ENCODE results near the gene LDHA. TPM values are rescaled to one million over a fixed set of nuclear protein-coding genes. Genes with fewer than 3 reads are reported as not detected.

LDHA gene
- total RNA-seq: 1,000 to 10,000 TPM; 2,310 to 2,803 TPM

- H3K27ac Mint-ChIP-seq: peak within 1 kb of the TSS; percentile 99
- POLR2A ChIA-PET: interaction anchor here (0.6 to 5.2 kb wide), 12 partner anchors 10 to 1317 kb away, joined by 3 to 103 read pairs (median 4); partner anchors contain the start of genes GTF2H1, HPS5, RPS13 and SPTY2D1
- CTCF ChIA-PET: interaction anchor here (0.6 to 3.5 kb wide), 6 partner anchors 11 to 371 kb away, joined by 3 to 32 read pairs (median 4); partner anchors contain the start of genes GTF2H1 and HPS5
- no peaks in the 10 kb centered on the region for H3K9me3 Mint-ChIP-seq (ENCODE audit: low read depth)
- peaks cover 49% of the 10 kb centered on the region for H3K36me3 Mint-ChIP-seq (ENCODE audit: low read depth)
- ATAC-seq (peak; percentile 81), DNase-seq (peak; percentile 100)
- H3K27me3 Mint-ChIP-seq: no peaks in the 10 kb centered on the region
- intact Hi-C loops (cut with DNase I, micrococcal nuclease): loop anchor here (1.0 to 10.0 kb wide), 9 partner anchors 10 to 1656 kb away; partner anchors contain the start of genes C11orf58 (in 1 of the 2), E2F8 (in 1 of the 2), GTF2H1 (in 1 of the 2) and HPS5 (in 1 of the 2)
- peak within 1 kb of the TSS; percentile 97 for H3K4me3 Mint-ChIP-seq
- H3K4me1 Mint-ChIP-seq: peaks cover 56% of the 10 kb centered on the region
Observed at GRCh38 chr11:18394275-18394927, at the start of gene LDHA. TSS of gene LDHA (plus strand) at chr11:18394563. CDS start at chr11:18396843, 2,280 bp downstream.

GRCh38 chr11:18347471-18348125 is 46.8 kb upstream of the LDHA start:
- Mint-ChIP-seq H3K4me3 (no peak overlapping the region), H3K9me3 (ENCODE audit: low read depth) (no peaks in the 10 kb centered on the region), H3K27ac (peak overlapping the region; percentile 74), H3K36me3 (ENCODE audit: low read depth) (peaks cover 49% of the 10 kb centered on the region), H3K4me1 (peaks cover 18% of the 10 kb centered on the region), H3K27me3 (no peaks in the 10 kb centered on the region)
- ChIA-PET POLR2A (no interaction called here), CTCF (interaction anchor here (0.6 to 1.7 kb wide), 4 partner anchors 11 to 361 kb away, joined by 3 to 4 read pairs (median 3); no protein-coding TSS in a partner anchor)
- peak; percentile 81 for ATAC-seq
- no peak for DNase-seq
- intact Hi-C loops (cut with DNase I, micrococcal nuclease): no loop called here

DNA sequence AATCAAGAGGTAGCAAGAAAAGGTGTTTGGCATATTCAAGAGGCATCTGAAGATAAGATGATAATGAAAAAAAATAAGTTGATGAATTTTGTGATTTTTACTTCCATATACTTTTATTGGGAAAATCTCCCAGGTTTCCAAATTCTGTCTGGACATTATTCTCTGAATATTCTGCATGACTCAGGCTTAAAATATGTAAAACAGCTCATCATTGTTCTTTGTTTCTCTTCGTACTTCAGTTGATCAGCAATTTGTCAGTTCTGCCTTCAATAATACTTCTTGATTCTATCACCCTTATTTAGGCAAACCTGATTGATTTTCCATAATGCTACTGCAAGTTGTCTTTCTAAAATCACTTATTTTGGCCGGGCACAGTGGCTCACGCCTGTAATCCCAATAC is 41.8 kb upstream of the LDHA start:
- no peak overlapping the region for H3K27ac Mint-ChIP-seq
- intact Hi-C loops (cut with DNase I, micrococcal nuclease): no loop called here
- DNase-seq: no peak
- ChIA-PET CTCF (interaction anchor here (1.3 kb wide), 1 partner anchor 109 kb away, joined by 3 read pairs; no protein-coding TSS in a partner anchor), POLR2A (interaction anchor here (1.0 kb wide), 1 partner anchor 31 kb away, joined by 3 read pairs; no protein-coding TSS in a partner anchor)
- H3K27me3 Mint-ChIP-seq: no peaks in the 10 kb centered on the region
- ATAC-seq: no peak
- H3K4me3 Mint-ChIP-seq: no peak overlapping the region
- H3K4me1 Mint-ChIP-seq: peaks cover 12% of the 10 kb centered on the region
- H3K9me3 Mint-ChIP-seq (ENCODE audit: low read depth): no peaks in the 10 kb centered on the region
- peaks cover 49% of the 10 kb centered on the region for H3K36me3 Mint-ChIP-seq (ENCODE audit: low read depth)

- intact Hi-C loops (cut with DNase I, micrococcal nuclease): no loop called here
- H3K36me3 Mint-ChIP-seq (ENCODE audit: low read depth): peaks cover 40% of the 10 kb centered on the region
- peak overlapping the region; percentile 14 for H3K27ac Mint-ChIP-seq
- H3K27me3 Mint-ChIP-seq: no peaks in the 10 kb centered on the region
- no peaks in the 10 kb centered on the region for H3K4me1 Mint-ChIP-seq
- ATAC-seq: no peak
- H3K4me3 Mint-ChIP-seq: no peak overlapping the region
- POLR2A ChIA-PET: no interaction called here
- DNase-seq: no peak
- H3K9me3 Mint-ChIP-seq (ENCODE audit: low read depth): no peaks in the 10 kb centered on the region
- CTCF ChIA-PET: interaction anchor here (0.7 to 1.2 kb wide), 3 partner anchors 10 to 11 kb away, joined by 3 read pairs; no protein-coding TSS in a partner anchor
Observed at GRCh38 chr11:18358646-18359045, 35.7 kb upstream of the LDHA start.

DNA sequence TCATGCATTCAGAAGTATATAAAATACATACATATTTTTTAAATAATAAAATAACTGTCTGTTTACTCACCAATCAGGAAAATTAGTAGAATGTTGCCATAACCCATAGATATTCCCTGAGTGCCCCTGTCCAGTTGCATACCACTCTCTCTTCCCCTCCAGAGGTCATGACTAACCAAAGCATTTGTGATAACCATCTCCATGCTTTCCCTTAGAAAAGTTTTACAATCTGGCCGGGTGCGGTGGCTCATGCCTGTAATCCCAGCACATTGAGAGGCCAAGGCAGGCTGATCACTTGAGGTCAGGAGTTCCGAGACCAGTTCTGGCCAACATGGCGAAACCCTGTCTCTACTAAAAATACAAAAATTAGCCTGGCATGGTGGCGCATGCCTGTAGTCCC is 33.2 kb upstream of the LDHA start:
- Mint-ChIP-seq H3K27me3 (no peaks in the 10 kb centered on the region), H3K36me3 (ENCODE audit: low read depth) (peaks cover 43% of the 10 kb centered on the region), H3K9me3 (ENCODE audit: low read depth) (no peaks in the 10 kb centered on the region), H3K4me3 (no peak overlapping the region), H3K27ac (no peak overlapping the region), H3K4me1 (no peaks in the 10 kb centered on the region)
- intact Hi-C loops (cut with DNase I, micrococcal nuclease): no loop called here
- DNase-seq: no peak
- no peak for ATAC-seq
- ChIA-PET POLR2A (no interaction called here), CTCF (no interaction called here)

- ChIA-PET POLR2A (no interaction called here), CTCF (interaction anchor here (0.6 to 1.0 kb wide), 3 partner anchors 11 to 357 kb away, joined by 3 read pairs; no protein-coding TSS in a partner anchor)
- DNase-seq (no peak), ATAC-seq (no peak)
- Mint-ChIP-seq H3K27me3 (no peaks in the 10 kb centered on the region), H3K27ac (no peak overlapping the region), H3K4me1 (peaks cover 5% of the 10 kb centered on the region), H3K36me3 (ENCODE audit: low read depth) (peaks cover 38% of the 10 kb centered on the region), H3K4me3 (no peak overlapping the region), H3K9me3 (ENCODE audit: low read depth) (no peaks in the 10 kb centered on the region)
- intact Hi-C loops (cut with DNase I, micrococcal nuclease): no loop called here
Observed at GRCh38 chr11:18364495-18365073, 29.8 kb upstream of the LDHA start.

GRCh38 chr11:18365741-18366140 is 28.6 kb upstream of the LDHA start:
- Mint-ChIP-seq H3K9me3 (ENCODE audit: low read depth) (no peaks in the 10 kb centered on the region), H3K4me1 (peaks cover 5% of the 10 kb centered on the region), H3K36me3 (ENCODE audit: low read depth) (peaks cover 36% of the 10 kb centered on the region), H3K4me3 (no peak overlapping the region), H3K27ac (no peak overlapping the region), H3K27me3 (no peaks in the 10 kb centered on the region)
- ChIA-PET CTCF (interaction anchor here (0.7 kb wide), 1 partner anchor 34 kb away, joined by 3 read pairs; no protein-coding TSS in a partner anchor), POLR2A (no interaction called here)
- ATAC-seq (no peak), DNase-seq (no peak)
- intact Hi-C loops (cut with DNase I, micrococcal nuclease): no loop called here

DNA sequence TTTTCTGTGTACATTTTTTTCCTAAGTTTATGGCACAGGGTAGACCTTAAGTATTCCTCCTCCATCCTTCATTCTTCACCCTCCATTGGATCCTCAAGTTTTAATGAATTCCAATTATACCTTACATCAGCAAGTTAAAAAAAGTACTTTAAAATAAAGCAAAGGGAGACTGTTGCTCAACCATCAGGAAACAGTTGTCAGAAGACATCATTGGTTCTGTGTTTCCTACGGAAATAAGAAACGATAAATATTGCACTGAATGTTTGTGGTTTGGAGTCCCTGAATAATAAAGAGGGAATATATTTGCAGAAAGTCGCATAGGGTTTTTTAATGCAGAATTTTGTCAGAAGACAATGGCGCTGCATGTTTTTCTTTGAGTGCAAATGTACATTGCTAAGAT is 28.1 kb upstream of the LDHA start:
- POLR2A ChIA-PET: no interaction called here
- no peaks in the 10 kb centered on the region for H3K27me3 Mint-ChIP-seq
- peaks cover 38% of the 10 kb centered on the region for H3K36me3 Mint-ChIP-seq (ENCODE audit: low read depth)
- H3K27ac Mint-ChIP-seq: peak overlapping the region; percentile 11
- CTCF ChIA-PET: no interaction called here
- no peak for DNase-seq
- no peak overlapping the region for H3K4me3 Mint-ChIP-seq
- H3K9me3 Mint-ChIP-seq (ENCODE audit: low read depth): no peaks in the 10 kb centered on the region
- ATAC-seq: no peak
- H3K4me1 Mint-ChIP-seq: peaks cover 5% of the 10 kb centered on the region
- intact Hi-C loops (cut with DNase I, micrococcal nuclease): no loop called here

- DNase-seq: no peak
- POLR2A ChIA-PET: no interaction called here
- no peaks in the 10 kb centered on the region for H3K27me3 Mint-ChIP-seq
- no peak overlapping the region for H3K4me3 Mint-ChIP-seq
- H3K9me3 Mint-ChIP-seq (ENCODE audit: low read depth): no peaks in the 10 kb centered on the region
- ATAC-seq: no peak
- peaks cover 5% of the 10 kb centered on the region for H3K4me1 Mint-ChIP-seq
- intact Hi-C loops (cut with DNase I, micrococcal nuclease): no loop called here
- H3K27ac Mint-ChIP-seq: peak overlapping the region; percentile 6
- CTCF ChIA-PET: no interaction called here
- peaks cover 37% of the 10 kb centered on the region for H3K36me3 Mint-ChIP-seq (ENCODE audit: low read depth)
Observed at GRCh38 chr11:18367431-18367830, 26.9 kb upstream of the LDHA start.

DNA sequence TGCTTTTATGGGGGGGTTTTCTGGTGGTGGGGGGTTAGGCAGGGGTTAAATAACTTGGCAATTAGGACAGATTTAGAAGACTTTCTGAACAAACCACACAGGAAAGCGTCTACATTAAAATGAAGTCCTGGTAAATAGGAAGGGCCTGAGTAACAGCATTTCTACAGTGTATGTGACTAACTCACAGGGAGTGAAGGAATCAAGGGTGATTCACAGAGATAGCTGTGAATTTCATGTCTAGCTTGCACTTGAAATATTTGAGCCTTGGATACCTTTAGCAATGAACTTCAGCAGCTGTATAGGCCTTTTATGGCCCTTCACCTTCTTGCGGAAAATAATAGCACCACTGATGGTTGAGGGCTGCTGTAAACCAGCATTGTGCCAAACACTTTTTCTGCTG is 26.1 kb upstream of the LDHA start:
- Mint-ChIP-seq H3K4me3 (no peak overlapping the region), H3K36me3 (ENCODE audit: low read depth) (peaks cover 37% of the 10 kb centered on the region), H3K4me1 (peaks cover 5% of the 10 kb centered on the region), H3K27ac (peak overlapping the region; percentile 27), H3K9me3 (ENCODE audit: low read depth) (no peaks in the 10 kb centered on the region), H3K27me3 (no peaks in the 10 kb centered on the region)
- CTCF ChIA-PET: no interaction called here
- ATAC-seq (no peak), DNase-seq (no peak)
- POLR2A ChIA-PET: no interaction called here
- intact Hi-C loops (cut with DNase I, micrococcal nuclease): no loop called here

DNA sequence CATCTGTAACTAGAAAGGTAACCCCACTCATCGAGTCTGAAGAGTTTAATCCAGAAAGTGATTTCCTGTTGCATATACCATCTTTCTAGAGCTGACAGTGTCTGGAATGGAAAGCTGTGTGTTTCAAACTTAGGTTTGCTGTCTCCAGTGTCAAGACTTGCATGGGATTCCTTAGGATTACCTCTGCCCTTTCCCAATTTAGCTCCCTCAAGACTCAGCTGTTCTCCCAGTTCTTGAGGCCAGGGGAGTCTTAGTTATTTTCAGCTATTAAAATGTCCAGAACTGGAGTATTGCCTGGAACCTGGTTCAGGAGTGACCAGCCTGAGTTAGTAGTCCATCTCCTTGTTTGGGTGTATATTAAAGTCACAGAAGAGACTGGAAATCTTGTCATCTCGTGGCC is 25.0 kb upstream of the LDHA start:
- ATAC-seq (no peak), DNase-seq (no peak)
- Mint-ChIP-seq H3K27ac (no peak overlapping the region), H3K4me3 (no peak overlapping the region), H3K36me3 (ENCODE audit: low read depth) (peaks cover 32% of the 10 kb centered on the region), H3K4me1 (peaks cover 5% of the 10 kb centered on the region), H3K9me3 (ENCODE audit: low read depth) (no peaks in the 10 kb centered on the region), H3K27me3 (no peaks in the 10 kb centered on the region)
- POLR2A ChIA-PET: no interaction called here
- intact Hi-C loops (cut with DNase I, micrococcal nuclease): no loop called here
- CTCF ChIA-PET: interaction anchor here (0.6 kb wide), 1 partner anchor 11 kb away, joined by 3 read pairs; no protein-coding TSS in a partner anchor
